Measurements from ENCODE around the gene ST3GAL3. TPM values are rescaled to one million over a fixed set of nuclear protein-coding genes. Genes with fewer than 3 reads are reported as not detected.

The ST3GAL3 gene
- total RNA-seq, 1 donor from 2014 or later: 18.7 TPM

DNA sequence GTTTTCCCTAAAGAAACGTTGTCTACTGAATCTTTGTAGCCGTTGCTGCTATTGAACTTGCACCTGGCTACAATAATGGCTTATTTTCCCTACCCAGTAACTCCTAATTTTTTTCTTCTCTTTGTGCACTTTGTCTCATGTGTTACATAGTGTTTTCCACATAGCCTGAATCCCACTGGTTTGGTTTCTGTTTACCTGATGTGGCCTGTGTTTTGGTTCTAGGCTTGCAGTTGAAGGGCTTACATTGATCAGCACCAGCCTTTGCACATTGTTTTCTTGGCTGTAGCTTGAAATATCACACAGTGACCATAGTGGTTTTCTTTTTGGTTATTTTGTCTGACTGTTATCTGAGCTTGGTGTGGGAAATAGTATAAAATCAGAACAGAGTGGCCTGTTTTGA is 29.5 kb downstream of the ST3GAL3 start:
- no peak overlapping the region for H3K27ac ChIP-seq
- H3K9me3 ChIP-seq: no peaks in the 10 kb centered on the region
- peaks cover 0 to 5% of the 10 kb centered on the region in 2 donors for H3K36me3 ChIP-seq
- no peaks in the 10 kb centered on the region for H3K4me1 ChIP-seq
- intact Hi-C loops (cut with DNase I): no loop called here
- TF ChIP-seq POLR2A (IDR thresholded peaks at IDR 0.05) (no peak), POLR2AphosphoS5 (IDR thresholded peaks at IDR 0.05; ENCODE audit: insufficient read depth in 1 of 2, low read depth in 1 of 2) (no peak)
- TF ChIP-seq, protein P1, sequence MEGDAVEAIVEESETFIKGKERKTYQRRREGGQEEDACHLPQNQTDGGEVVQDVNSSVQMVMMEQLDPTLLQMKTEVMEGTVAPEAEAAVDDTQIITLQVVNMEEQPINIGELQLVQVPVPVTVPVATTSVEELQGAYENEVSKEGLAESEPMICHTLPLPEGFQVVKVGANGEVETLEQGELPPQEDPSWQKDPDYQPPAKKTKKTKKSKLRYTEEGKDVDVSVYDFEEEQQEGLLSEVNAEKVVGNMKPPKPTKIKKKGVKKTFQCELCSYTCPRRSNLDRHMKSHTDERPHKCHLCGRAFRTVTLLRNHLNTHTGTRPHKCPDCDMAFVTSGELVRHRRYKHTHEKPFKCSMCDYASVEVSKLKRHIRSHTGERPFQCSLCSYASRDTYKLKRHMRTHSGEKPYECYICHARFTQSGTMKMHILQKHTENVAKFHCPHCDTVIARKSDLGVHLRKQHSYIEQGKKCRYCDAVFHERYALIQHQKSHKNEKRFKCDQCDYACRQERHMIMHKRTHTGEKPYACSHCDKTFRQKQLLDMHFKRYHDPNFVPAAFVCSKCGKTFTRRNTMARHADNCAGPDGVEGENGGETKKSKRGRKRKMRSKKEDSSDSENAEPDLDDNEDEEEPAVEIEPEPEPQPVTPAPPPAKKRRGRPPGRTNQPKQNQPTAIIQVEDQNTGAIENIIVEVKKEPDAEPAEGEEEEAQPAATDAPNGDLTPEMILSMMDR (IDR thresholded peaks at IDR 0.05): no peak
- DNase-seq (ENCODE audit: extremely low spot score in 2 of 2): no peak
- no peak overlapping the region for H3K4me3 ChIP-seq
- no peaks in the 10 kb centered on the region for H3K27me3 ChIP-seq

DNA sequence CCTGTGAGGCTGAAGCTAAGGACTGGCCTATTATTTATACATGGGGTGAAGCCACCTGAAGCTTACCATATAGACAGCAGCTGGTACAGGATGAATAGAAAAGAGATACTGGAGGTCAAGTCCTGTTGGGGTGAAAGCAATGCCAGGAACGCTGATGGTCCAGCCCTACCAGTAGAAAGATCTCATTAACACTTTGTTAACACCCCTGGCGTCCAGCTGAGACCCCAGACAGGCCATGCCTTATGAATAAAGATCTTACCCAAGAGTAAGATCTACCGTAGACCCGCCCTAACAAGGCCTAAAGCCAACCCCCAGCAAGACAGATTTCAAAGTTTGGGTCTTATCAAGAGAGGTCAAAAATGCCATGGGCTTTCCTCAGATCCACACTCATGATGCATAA is 34.7 kb downstream of the ST3GAL3 start:
- H3K4me3 ChIP-seq: no peak overlapping the region
- H3K27me3 ChIP-seq: no peaks in the 10 kb centered on the region
- intact Hi-C loops (cut with DNase I): no loop called here
- no peak overlapping the region for H3K27ac ChIP-seq
- no peaks in the 10 kb centered on the region for H3K9me3 ChIP-seq
- H3K36me3 ChIP-seq: no peaks in the 10 kb centered on the region
- no peak for DNase-seq (ENCODE audit: extremely low spot score in 2 of 2)
- TF ChIP-seq POLR2AphosphoS5 (IDR thresholded peaks at IDR 0.05; ENCODE audit: insufficient read depth in 1 of 2, low read depth in 1 of 2) (no peak), POLR2A (IDR thresholded peaks at IDR 0.05) (no peak)
- TF ChIP-seq, protein P1 (IDR thresholded peaks at IDR 0.05): no peak
- H3K4me1 ChIP-seq: no peaks in the 10 kb centered on the region

DNA sequence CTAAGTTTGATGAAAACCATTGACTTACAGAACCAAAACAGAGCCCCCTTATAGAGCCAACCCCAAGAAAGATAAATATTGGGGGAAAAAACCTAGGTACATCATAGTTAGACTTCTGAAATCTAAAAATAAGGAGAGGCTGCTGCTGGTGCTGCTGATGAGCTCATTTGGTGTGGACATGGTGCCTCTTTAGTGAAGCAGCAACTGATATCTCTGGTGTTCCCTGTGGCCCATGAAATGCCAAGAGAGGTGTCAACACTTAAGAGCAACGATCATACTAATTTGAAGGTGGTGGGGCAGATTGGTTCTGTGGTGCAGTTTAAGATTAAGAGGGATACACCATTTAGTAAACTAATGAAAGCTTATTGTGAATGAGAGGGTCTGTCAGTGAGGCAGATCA is 35.9 kb downstream of the ST3GAL3 start:
- Histone ChIP-seq H3K9me3 (no peaks in the 10 kb centered on the region), H3K4me1 (no peaks in the 10 kb centered on the region), H3K36me3 (no peaks in the 10 kb centered on the region), H3K27me3 (no peaks in the 10 kb centered on the region), H3K4me3 (no peak overlapping the region), H3K27ac (no peak overlapping the region)
- intact Hi-C loops (cut with DNase I): no loop called here
- TF ChIP-seq POLR2AphosphoS5 (IDR thresholded peaks at IDR 0.05; ENCODE audit: insufficient read depth in 1 of 2, low read depth in 1 of 2): no peak
- TF ChIP-seq POLR2A (IDR thresholded peaks at IDR 0.05): no peak
- TF ChIP-seq, protein P1 (IDR thresholded peaks at IDR 0.05): no peak
- DNase-seq (ENCODE audit: extremely low spot score in 2 of 2): no peak

DNA sequence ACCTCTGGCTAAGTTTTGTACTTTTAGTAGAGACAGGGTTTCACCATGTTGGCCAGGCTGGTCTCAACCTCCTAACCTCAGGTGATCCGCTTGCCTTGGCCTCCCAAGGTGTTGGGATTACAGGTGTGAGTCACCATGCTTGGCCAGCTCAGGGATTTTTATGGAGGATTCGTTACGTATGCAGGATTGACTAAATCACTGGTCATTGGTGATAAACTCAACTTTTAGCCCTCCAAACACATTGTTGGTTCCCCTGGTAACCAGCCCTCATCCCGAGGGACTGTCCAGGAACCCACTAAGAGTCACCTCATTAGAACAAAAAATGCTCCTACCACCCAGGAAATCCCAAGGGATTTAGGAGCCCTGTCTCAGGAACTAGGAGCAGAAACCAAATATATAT is 40.4 kb downstream of the ST3GAL3 start:
- H3K36me3 ChIP-seq: no peaks in the 10 kb centered on the region
- no peak for DNase-seq (ENCODE audit: extremely low spot score in 2 of 2)
- TF ChIP-seq, protein P1 (IDR thresholded peaks at IDR 0.05): no peak
- TF ChIP-seq POLR2A (IDR thresholded peaks at IDR 0.05): no peak
- TF ChIP-seq POLR2AphosphoS5 (IDR thresholded peaks at IDR 0.05; ENCODE audit: insufficient read depth in 1 of 2, low read depth in 1 of 2): no peak
- no peaks in the 10 kb centered on the region for H3K27me3 ChIP-seq
- no peak overlapping the region for H3K27ac ChIP-seq
- H3K4me1 ChIP-seq: no peaks in the 10 kb centered on the region
- no peak overlapping the region for H3K4me3 ChIP-seq
- no peaks in the 10 kb centered on the region for H3K9me3 ChIP-seq
- intact Hi-C loops (cut with DNase I): no loop called here

GRCh38 chr1:43750083-43750482 is 42.7 kb downstream of the ST3GAL3 start:
- DNase-seq (ENCODE audit: extremely low spot score in 2 of 2): no peak
- H3K36me3 ChIP-seq: no peaks in the 10 kb centered on the region
- no peak overlapping the region for H3K4me3 ChIP-seq
- no peaks in the 10 kb centered on the region for H3K27me3 ChIP-seq
- intact Hi-C loops (cut with DNase I): no loop called here
- no peak overlapping the region for H3K27ac ChIP-seq
- no peaks in the 10 kb centered on the region for H3K9me3 ChIP-seq
- H3K4me1 ChIP-seq: no peaks in the 10 kb centered on the region
- TF ChIP-seq POLR2AphosphoS5 (IDR thresholded peaks at IDR 0.05; ENCODE audit: insufficient read depth in 1 of 2, low read depth in 1 of 2) (no peak), POLR2A (IDR thresholded peaks at IDR 0.05) (no peak)
- TF ChIP-seq, protein P1 (IDR thresholded peaks at IDR 0.05): no peak

Data from vagina (tissue), 2 donors.